GM21360 (cell line): ENCODE measurements around the gene MRPS23.

Experiments
- ATAC-seq: cut with Tn5 transposase; IDR thresholded peaks from one replicate; pipeline ENCODE4 v1.9.1; 2021; ENCODE audit warnings: mild to moderate bottlenecking, moderate library complexity; ENCODE audit not compliant: unreplicated experiment

The MRPS23 gene

DNA sequence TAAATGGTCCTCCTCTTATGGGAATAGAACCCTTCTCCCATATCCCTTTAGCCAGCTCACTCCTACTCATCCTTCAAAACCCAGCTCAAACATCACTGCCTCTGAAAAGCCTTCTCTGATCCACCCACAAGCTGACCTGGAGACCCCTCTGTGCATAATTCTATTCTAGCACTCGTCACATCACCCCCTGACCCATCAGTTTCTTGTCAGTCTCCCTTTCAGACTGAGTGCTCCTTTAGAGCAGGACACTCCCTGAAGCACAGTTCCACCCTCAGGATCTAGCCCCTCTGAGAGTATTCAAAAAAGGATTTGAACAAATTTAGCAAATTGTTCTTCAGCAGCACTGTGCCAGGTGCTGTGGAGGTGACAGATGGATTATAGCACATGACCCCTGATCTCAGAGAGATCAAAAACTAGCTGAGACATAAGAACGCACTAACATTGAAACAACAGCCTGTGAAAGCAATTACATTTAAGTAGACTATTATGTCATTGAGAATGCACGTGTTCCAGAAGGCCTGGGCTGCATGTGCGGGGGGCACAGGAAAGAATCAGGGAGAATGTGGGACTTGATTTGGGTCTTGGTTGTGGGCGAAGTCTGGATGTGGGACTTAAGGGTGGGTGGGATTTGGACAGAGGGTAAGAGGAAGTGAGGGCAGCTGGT, 43.5 kb downstream of the MRPS23 start:
- no peak for ATAC-seq

DNA sequence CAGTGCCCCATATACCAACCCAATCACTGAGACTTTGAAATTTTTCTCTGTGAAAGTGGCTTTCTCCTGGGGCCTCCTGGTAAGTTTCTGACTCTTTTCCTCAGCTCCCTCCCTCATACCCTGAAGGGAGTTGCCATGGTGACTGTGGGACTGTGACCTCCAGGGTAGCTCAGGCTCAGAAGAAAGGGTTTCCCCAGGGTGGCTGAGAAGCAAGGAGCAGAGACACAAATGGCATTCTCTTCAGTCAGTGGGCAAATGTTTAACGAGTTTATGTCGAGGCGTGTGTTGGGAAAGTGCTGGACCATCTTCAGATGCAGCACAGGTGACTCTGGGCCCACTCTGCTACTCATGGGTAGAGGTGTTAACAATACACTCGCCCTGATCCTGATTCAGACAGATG, 46.8 kb downstream of the MRPS23 start:
- no peak for ATAC-seq

GRCh38 chr17:57801044-57801711, 48.7 kb downstream of the MRPS23 start:
- ATAC-seq, result no peak

DNA sequence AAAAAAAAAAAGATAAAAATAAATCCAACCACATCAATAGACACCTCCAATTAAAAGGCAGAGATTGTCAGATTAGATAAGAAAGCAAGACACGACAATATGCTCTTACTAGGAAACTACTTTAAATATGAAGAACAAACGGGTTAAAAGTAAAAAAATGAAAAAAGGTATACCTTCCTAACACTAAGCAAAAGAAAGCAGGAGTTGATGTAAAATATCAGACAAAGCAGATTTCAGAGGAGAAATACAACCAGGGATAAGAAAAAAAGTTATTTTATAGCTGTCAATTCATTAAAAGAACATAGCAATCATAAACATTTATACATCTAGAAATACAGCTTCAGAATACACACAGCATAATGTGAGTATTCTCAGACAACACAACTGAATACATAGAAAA, 55.0 kb downstream of the MRPS23 start:
- no peak for ATAC-seq

DNA sequence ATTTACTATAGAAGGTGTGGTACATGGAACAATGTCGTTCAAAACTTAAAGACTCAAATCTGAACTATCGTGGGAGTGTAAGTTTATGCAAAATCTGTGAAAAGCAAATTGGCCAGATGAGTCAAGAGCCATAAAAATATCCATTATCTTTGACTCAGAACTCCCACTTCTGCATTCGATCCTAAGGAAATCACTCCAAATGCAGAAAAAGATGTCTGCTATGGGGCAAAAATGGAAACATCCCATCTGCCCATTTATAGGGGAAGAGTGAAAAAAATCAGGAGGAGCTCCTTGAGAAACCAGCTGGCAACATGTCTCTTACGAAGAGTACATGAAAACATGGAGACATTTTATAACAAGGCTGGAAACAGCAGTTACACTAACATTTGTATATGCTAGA, 61.1 kb downstream of the MRPS23 start:
- ATAC-seq, result no peak

DNA sequence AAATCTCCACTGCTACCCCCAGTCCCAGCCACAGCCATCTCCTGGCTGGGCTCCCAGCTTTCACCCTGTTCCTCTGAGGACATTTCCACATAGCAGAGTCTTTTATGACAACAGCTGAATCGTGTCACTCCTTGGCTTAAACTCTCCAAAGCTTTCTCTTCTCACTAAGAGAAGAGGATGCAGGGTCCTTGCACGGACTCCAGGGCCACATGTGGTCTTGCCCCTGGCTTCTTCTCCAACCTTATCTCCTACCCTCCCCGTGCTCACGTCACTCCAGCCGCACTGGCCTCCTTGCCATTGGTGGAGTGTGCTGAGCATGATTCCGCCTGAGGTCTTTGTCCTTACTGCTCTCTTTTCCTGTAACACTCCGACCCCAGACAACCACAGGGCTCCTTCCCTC, 64.8 kb downstream of the MRPS23 start:
- ATAC-seq, result no peak
